Measurements from ENCODE around the gene NAE1. TPM values are rescaled to one million over a fixed set of nuclear protein-coding genes. Genes with fewer than 3 reads are reported as not detected.
A peak's percentile ranks its signal among the peaks of the same experiment; 100 is the strongest.

The NAE1 gene
- total and polyA plus RNA-seq, 2 experiments from 2014 or later: 39.5 to 97.8 TPM

GRCh38 chr16:66859397-66860068 lies 28.8 kb upstream of the NAE1 start:
- H3K36me3 ChIP-seq: no peaks in the 10 kb centered on the region
- H3K9me3 ChIP-seq (ENCODE audit: low read depth): no peaks in the 10 kb centered on the region
- H3K4me1 ChIP-seq (ENCODE audit: low read depth): peaks cover 12% of the 10 kb centered on the region
- no peak for DNase-seq (ENCODE audit: low read depth in 1 of 2, low spot score in 1 of 2)
- H3K4me3 ChIP-seq: no peak overlapping the region
- TF ChIP-seq, protein P1, sequence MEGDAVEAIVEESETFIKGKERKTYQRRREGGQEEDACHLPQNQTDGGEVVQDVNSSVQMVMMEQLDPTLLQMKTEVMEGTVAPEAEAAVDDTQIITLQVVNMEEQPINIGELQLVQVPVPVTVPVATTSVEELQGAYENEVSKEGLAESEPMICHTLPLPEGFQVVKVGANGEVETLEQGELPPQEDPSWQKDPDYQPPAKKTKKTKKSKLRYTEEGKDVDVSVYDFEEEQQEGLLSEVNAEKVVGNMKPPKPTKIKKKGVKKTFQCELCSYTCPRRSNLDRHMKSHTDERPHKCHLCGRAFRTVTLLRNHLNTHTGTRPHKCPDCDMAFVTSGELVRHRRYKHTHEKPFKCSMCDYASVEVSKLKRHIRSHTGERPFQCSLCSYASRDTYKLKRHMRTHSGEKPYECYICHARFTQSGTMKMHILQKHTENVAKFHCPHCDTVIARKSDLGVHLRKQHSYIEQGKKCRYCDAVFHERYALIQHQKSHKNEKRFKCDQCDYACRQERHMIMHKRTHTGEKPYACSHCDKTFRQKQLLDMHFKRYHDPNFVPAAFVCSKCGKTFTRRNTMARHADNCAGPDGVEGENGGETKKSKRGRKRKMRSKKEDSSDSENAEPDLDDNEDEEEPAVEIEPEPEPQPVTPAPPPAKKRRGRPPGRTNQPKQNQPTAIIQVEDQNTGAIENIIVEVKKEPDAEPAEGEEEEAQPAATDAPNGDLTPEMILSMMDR (IDR thresholded peaks at IDR 0.05; ENCODE audit: low read depth, low read length): no peak
- no peaks in the 10 kb centered on the region for H3K27me3 ChIP-seq
- H3K27ac ChIP-seq: no peak overlapping the region

DNA sequence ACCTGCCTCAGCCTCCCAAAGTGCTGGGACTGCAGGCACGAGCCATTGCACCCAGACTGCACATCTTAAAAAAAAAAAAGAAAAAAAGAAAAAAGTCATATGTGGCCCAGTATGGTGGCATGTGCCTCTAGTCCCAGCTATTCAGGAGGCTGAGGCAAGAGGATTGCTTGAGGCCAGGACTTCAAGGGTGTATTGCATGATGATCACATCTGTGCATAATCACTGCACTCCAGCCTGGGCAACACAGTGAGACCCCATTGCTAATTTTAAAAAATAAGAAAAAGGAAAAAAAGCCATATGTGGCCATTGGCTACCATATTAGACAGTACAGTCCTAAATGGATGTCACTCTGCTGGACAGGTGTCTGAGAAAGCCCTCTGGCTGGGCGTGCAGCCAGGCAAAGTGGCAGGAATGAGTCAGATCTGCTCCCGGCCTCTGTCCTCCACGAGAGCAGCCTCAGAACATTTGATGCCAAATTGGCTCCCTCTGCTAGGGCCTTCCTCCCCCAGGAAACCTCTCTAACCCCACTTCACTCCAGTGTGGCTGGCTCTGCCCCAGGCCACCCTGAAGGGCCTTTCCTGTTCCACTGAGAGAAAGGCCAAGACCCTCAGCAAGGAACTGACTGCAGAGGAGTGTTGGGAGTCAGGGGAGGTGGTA lies 28.1 kb upstream of the NAE1 start:
- peaks cover 12% of the 10 kb centered on the region for H3K4me1 ChIP-seq (ENCODE audit: low read depth)
- TF ChIP-seq, protein P1 (IDR thresholded peaks at IDR 0.05; ENCODE audit: low read depth, low read length): no peak
- no peaks in the 10 kb centered on the region for H3K27me3 ChIP-seq
- H3K4me3 ChIP-seq: no peak overlapping the region
- H3K9me3 ChIP-seq (ENCODE audit: low read depth): no peaks in the 10 kb centered on the region
- no peaks in the 10 kb centered on the region for H3K36me3 ChIP-seq
- H3K27ac ChIP-seq: no peak overlapping the region
- DNase-seq (ENCODE audit: low read depth in 1 of 2, low spot score in 1 of 2): peak in 1 of 2 donors; percentile 68

DNA sequence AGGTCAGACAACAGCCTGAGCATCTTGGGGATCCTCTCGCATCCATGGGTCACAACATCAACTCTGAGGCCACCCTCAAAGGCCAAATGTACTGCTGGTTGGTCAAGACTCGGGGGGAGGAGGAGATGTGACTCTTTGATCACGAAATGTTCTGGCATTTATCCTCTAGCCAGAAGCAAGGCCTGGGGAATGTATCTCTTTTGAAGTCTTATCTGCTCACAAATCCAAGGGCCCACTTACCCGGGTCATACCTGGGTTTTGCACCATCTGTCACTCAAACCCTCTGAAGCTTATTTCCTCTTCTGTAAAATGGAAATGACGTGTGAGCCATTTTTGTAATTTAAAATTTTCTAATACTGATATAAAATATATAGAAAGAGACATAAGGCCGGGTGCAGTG lies 26.7 kb upstream of the NAE1 start:
- no peak overlapping the region for H3K4me3 ChIP-seq
- no peaks in the 10 kb centered on the region for H3K9me3 ChIP-seq (ENCODE audit: low read depth)
- no peaks in the 10 kb centered on the region for H3K27me3 ChIP-seq
- no peaks in the 10 kb centered on the region for H3K36me3 ChIP-seq
- TF ChIP-seq, protein P1 (IDR thresholded peaks at IDR 0.05; ENCODE audit: low read depth, low read length): no peak
- no peak overlapping the region for H3K27ac ChIP-seq
- H3K4me1 ChIP-seq (ENCODE audit: low read depth): peaks cover 12% of the 10 kb centered on the region
- no peak for DNase-seq (ENCODE audit: low read depth in 1 of 2, low spot score in 1 of 2)

- no peaks in the 10 kb centered on the region for H3K27me3 ChIP-seq
- H3K4me1 ChIP-seq (ENCODE audit: low read depth): peaks cover 12% of the 10 kb centered on the region
- no peak for DNase-seq (ENCODE audit: low read depth in 1 of 2, low spot score in 1 of 2)
- no peak overlapping the region for H3K4me3 ChIP-seq
- no peak overlapping the region for H3K27ac ChIP-seq
- TF ChIP-seq, protein P1 (IDR thresholded peaks at IDR 0.05; ENCODE audit: low read depth, low read length): no peak
- H3K9me3 ChIP-seq (ENCODE audit: low read depth): no peaks in the 10 kb centered on the region
- no peaks in the 10 kb centered on the region for H3K36me3 ChIP-seq
Measured at GRCh38 chr16:66856801-66857200, 26.0 kb upstream of the NAE1 start.

DNA sequence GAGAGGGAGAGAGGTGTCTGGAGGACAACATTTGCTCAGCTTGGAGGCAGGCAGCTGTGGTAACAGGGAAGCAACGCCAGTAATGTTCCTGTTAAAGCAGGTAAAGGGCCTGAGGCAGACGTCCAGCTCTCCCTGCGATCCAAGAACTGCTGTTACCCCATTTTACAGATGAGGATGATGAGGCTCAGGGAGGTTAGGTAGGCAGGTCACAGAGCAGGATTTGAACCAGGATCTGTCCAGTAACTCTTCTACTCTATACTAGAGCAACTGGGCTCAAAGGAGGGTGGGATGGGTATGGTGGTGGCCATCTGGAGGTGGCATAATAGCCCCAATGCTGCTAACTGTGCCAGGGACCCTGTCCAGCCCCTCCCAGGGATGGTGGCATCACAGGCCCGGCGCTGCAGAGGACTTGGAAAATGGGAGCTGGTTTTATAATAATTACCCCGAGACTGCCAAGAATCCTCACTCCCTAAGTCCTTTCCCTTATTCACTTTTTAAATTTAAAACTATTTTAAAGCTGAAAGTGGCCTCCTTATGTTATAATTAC lies 25.5 kb upstream of the NAE1 start:
- peaks cover 12% of the 10 kb centered on the region for H3K4me1 ChIP-seq (ENCODE audit: low read depth)
- no peaks in the 10 kb centered on the region for H3K9me3 ChIP-seq (ENCODE audit: low read depth)
- H3K36me3 ChIP-seq: no peaks in the 10 kb centered on the region
- no peak for DNase-seq (ENCODE audit: low read depth in 1 of 2, low spot score in 1 of 2)
- TF ChIP-seq, protein P1 (IDR thresholded peaks at IDR 0.05; ENCODE audit: low read depth, low read length): no peak
- H3K27ac ChIP-seq: no peak overlapping the region
- no peak overlapping the region for H3K4me3 ChIP-seq
- no peaks in the 10 kb centered on the region for H3K27me3 ChIP-seq

All from cardiac muscle cell (in vitro differentiated cells and primary cell).